H9 (cell line): Measurements from ENCODE around the gene NEK6. TPM values are rescaled to one million over a fixed set of nuclear protein-coding genes. Genes with fewer than 3 reads are reported as not detected.

Experiments
- DNase-seq: peaks from one replicate; pipeline ENCODE4 v3.0.0-alpha.2; 2017
- H2AFZ ChIP-seq: one replicate; pipeline ENCODE4 v1.6.1; 2013; ENCODE audit warnings: mild to moderate bottlenecking, low read length, control low read depth, moderate library complexity
- H2AK5ac ChIP-seq: 2 replicates; pipeline ENCODE4 v1.6.1; 2013; ENCODE audit warnings: low read length, control low read depth, mixed read lengths; ENCODE audit not compliant: insufficient read length
- H2BK120ac ChIP-seq: one replicate; pipeline ENCODE4 v1.6.1; 2013; ENCODE audit warnings: low read depth, mild to moderate bottlenecking, low read length, control low read depth, inconsistent platforms; ENCODE audit not compliant: poor library complexity, severe bottlenecking
- H2BK12ac ChIP-seq: 2 replicates; pipeline ENCODE4 v1.6.1; 2013; ENCODE audit warnings: low read length, control low read depth, mixed read lengths, low read depth; ENCODE audit not compliant: insufficient read length
- H2BK15ac ChIP-seq: 2 replicates; pipeline ENCODE4 v1.6.1; 2013; ENCODE audit warnings: low read depth, low read length, control low read depth
- H2BK20ac ChIP-seq: one replicate; pipeline ENCODE4 v1.6.1; 2013; ENCODE audit warnings: low read depth, mild to moderate bottlenecking, low read length, control low read depth, inconsistent platforms; ENCODE audit not compliant: poor library complexity, severe bottlenecking
- H2BK5ac ChIP-seq: 2 replicates; pipeline ENCODE4 v1.6.1; 2013; ENCODE audit warnings: low read length, control low read depth, mixed read lengths; ENCODE audit not compliant: insufficient read length
- H3K14ac ChIP-seq: 2 replicates; pipeline ENCODE4 v1.6.1; 2013; ENCODE audit warnings: low read length, control low read depth; ENCODE audit not compliant: insufficient read depth
- H3K18ac ChIP-seq: 2 replicates; pipeline ENCODE4 v1.6.1; 2013; ENCODE audit warnings: low read depth, mild to moderate bottlenecking, mixed read lengths, low read length, control low read depth; ENCODE audit not compliant: insufficient read length
- H3K23ac ChIP-seq: 2 replicates; pipeline ENCODE4 v1.6.1; 2013; ENCODE audit warnings: low read length, control low read depth, mixed read lengths, low read depth; ENCODE audit not compliant: insufficient read length
- H3K23me2 ChIP-seq: 2 replicates; pipeline ENCODE4 v1.6.1; 2013; ENCODE audit warnings: low read depth, mild to moderate bottlenecking, mixed read lengths, low read length, control low read depth; ENCODE audit not compliant: insufficient read length, poor library complexity, severe bottlenecking
- H3K27ac ChIP-seq: 2 replicates; pipeline ENCODE4 v1.5.1; 2013; ENCODE audit warnings: low read length, control low read depth, mixed read lengths, low read depth; ENCODE audit not compliant: insufficient read length
- H3K27me3 ChIP-seq: 2 replicates; pipeline ENCODE4 v1.6.1; 2013; ENCODE audit warnings: low read length, control low read depth, inconsistent platforms; ENCODE audit not compliant: insufficient read depth
- H3K4ac ChIP-seq: 2 replicates; pipeline ENCODE4 v1.6.1; 2013; ENCODE audit warnings: low read depth, mild to moderate bottlenecking, control low read depth, inconsistent platforms, low read length, moderate library complexity
- H3K4me1 ChIP-seq: 2 replicates; pipeline ENCODE4 v1.6.1; 2013; ENCODE audit warnings: low read length, control low read depth, inconsistent platforms; ENCODE audit not compliant: insufficient read depth
- H3K4me2 ChIP-seq: 2 replicates; pipeline ENCODE4 v1.6.1; 2013; ENCODE audit warnings: low read length, control low read depth, mixed read lengths; ENCODE audit not compliant: insufficient read length, insufficient read depth
- H3K56ac ChIP-seq: 2 replicates; pipeline ENCODE4 v1.6.1; 2013; ENCODE audit warnings: low read depth, mild to moderate bottlenecking, mixed read lengths, low read length, control low read depth; ENCODE audit not compliant: insufficient read length
- H3K79me1 ChIP-seq: 2 replicates; pipeline ENCODE4 v1.6.1; 2013; ENCODE audit warnings: low read depth, mild to moderate bottlenecking, moderate library complexity, low read length, control low read depth, inconsistent platforms; ENCODE audit not compliant: insufficient read depth, poor library complexity, severe bottlenecking
- H3K79me2 ChIP-seq: 2 replicates; pipeline ENCODE4 v1.6.1; 2013; ENCODE audit warnings: low read length, control low read depth, inconsistent platforms; ENCODE audit not compliant: insufficient read depth
- H3K9ac ChIP-seq: 2 replicates; pipeline ENCODE4 v1.6.1; 2013; ENCODE audit warnings: low read length, control low read depth, mixed read lengths; ENCODE audit not compliant: insufficient read length; ENCODE audit errors: extremely low read depth
- H3K9me3 ChIP-seq: one replicate; pipeline ENCODE4 v1.6.1; 2013; ENCODE audit warnings: low read depth, low read length, inconsistent platforms; ENCODE audit not compliant: control insufficient read depth
- H3T11ph ChIP-seq: one replicate; pipeline ENCODE4 v1.6.1; 2013; ENCODE audit warnings: mild to moderate bottlenecking, low read length, control low read depth, inconsistent platforms
- H4K20me1 ChIP-seq: one replicate; pipeline ENCODE4 v1.6.1; 2013; ENCODE audit not compliant: control insufficient read depth, insufficient read length, insufficient read depth
- H4K5ac ChIP-seq: 2 replicates; pipeline ENCODE4 v1.6.1; 2013; ENCODE audit warnings: low read depth, mild to moderate bottlenecking, mixed read lengths, low read length, control low read depth; ENCODE audit not compliant: insufficient read length
- H4K8ac ChIP-seq: replicated peaks from 2 replicates; pipeline ENCODE4 v1.6.1; 2013; ENCODE audit warnings: low read length, control low read depth, mixed read lengths, low read depth; ENCODE audit not compliant: insufficient read length
- H4K91ac ChIP-seq: 2 replicates; pipeline ENCODE4 v1.6.1; 2013; ENCODE audit warnings: low read depth, mild to moderate bottlenecking, moderate library complexity, mixed read lengths, low read length, control low read depth; ENCODE audit not compliant: insufficient read length
- H3K27ac Mint-ChIP-seq, 3 experiments: 2 replicates in 2 of 3; 3 replicates in 1 of 3; pipeline ENCODE4 v1.8.0; 2020 to 2021; ENCODE audit warnings: mixed read lengths in 3 of 3, mild to moderate bottlenecking in 1 of 3, moderate library complexity in 1 of 3
- H3K27me3 Mint-ChIP-seq: 2 replicates; pipeline ENCODE4 v1.8.0; 2021; ENCODE audit warnings: low read depth, mild to moderate bottlenecking, moderate library complexity, mixed read lengths
- H3K36me3 Mint-ChIP-seq, 3 experiments: 2 replicates in 2 of 3; 3 replicates in 1 of 3; pipeline ENCODE4 v1.8.0; 2020 to 2021; ENCODE audit warnings: low read depth in 3 of 3, mixed read lengths in 3 of 3; ENCODE audit not compliant: insufficient read depth in 1 of 3
- H3K4me1 Mint-ChIP-seq, 2 experiments: 2 replicates each; pipeline ENCODE4 v1.8.0; 2020; ENCODE audit warnings: mixed read lengths in 2 of 2
- H3K4me3 Mint-ChIP-seq, 2 experiments: 2 replicates in 1 of 2; 3 replicates in 1 of 2; pipeline ENCODE4 v1.8.0; 2020 to 2021; ENCODE audit warnings: mild to moderate bottlenecking in 2 of 2, mixed read lengths in 2 of 2, moderate library complexity in 1 of 2
- H3K9me3 Mint-ChIP-seq, 2 experiments: 2 replicates in 1 of 2; 3 replicates in 1 of 2; pipeline ENCODE4 v1.8.0; 2020; ENCODE audit warnings: mild to moderate bottlenecking in 2 of 2, mixed read lengths in 2 of 2, moderate library complexity in 1 of 2
- CTCF ChIP-seq: fragments of 200-600 bp; sonication (generic); conservative IDR thresholded peaks from 3 replicates; pipeline ENCODE4 v1.8.0; 2021; ENCODE audit warnings: antibody characterized with exemption, mild to moderate bottlenecking
- WGBS: extraction: QIAGEN DNeasy Blood & Tissue Kit; methylation state at CpG from one replicate; pipeline ENCODE4 v1.1.7; 2013; ENCODE audit warnings: missing lambda C conversion rate, low lambda C conversion rate, mixed read lengths; ENCODE audit not compliant: insufficient read length; ENCODE audit errors: extremely low coverage; 5-methylcytosine and 5-hydroxymethylcytosine counted together
- total RNA-seq: library from RNA; stranded (reverse); gene quantifications from 2 replicates; pipeline ENCODE4 v1.2.1, GENCODE V29; 2021

Gene NEK6
- total RNA-seq, 1 experiment from 2014 or later: 14.3 TPM

- Histone ChIP-seq H3K4me2 (no peak overlapping the region), H3K18ac (no peak overlapping the region), H3K56ac (no peak overlapping the region), H2BK12ac (no peak overlapping the region), H3K27me3 (no peaks in the 10 kb centered on the region), H4K8ac (no peak overlapping the region), H2BK120ac (no peak overlapping the region), H3K79me2 (no peaks in the 10 kb centered on the region; the same call in 1 of the 2 replicates), H4K5ac (no peak overlapping the region), H2BK20ac (no peak overlapping the region), H2BK5ac (no peak overlapping the region), H3K79me1 (peaks cover 3% of the 10 kb centered on the region), H3K4ac (no peak overlapping the region), H3K14ac (no peak overlapping the region), H3K4me1 (peaks cover 2% of the 10 kb centered on the region; the same call in 1 of the 2 replicates), H2AFZ (no peak overlapping the region), H4K91ac (no peak overlapping the region), H3K23me2 (no peaks in the 10 kb centered on the region), H3K23ac (no peak overlapping the region), H2AK5ac (no peak overlapping the region), H2BK15ac (no peak overlapping the region), H3K9ac (no peak overlapping the region), H3K9me3 (no peaks in the 10 kb centered on the region), H3T11ph (no peak overlapping the region), H3K27ac (no peak overlapping the region), H4K20me1 (no peaks in the 10 kb centered on the region)
- Mint-ChIP-seq H3K36me3 (peaks cover 13 to 22% (median 21%) of the 10 kb centered on the region in 3 experiments), H3K4me3 (no peak overlapping the region), H3K9me3 (peaks cover 0 to 3% of the 10 kb centered on the region in 2 experiments; a peak in 3 of 5 replicates), H3K27ac (no peak overlapping the region; a peak in 1 of 7 replicates), H3K4me1 (peaks cover 13 to 14% of the 10 kb centered on the region in 2 experiments), H3K27me3 (no peaks in the 10 kb centered on the region)
- WGBS: no CpG with 5 or more reads among the region's 9 CpGs
- DNase-seq: no peak
- TF ChIP-seq CTCF: no peak
Measured at GRCh38 chr9:124375726-124376125, 118.0 kb downstream of the NEK6 start.
